Ectodermal cell (in vitro differentiated cells): ENCODE results near the gene MRPS5.

Source experiments
- H3K27ac ChIP-seq: 2 replicates; pipeline ENCODE4 v1.7.0; 2013; ENCODE audit warnings: mild to moderate bottlenecking, low read depth, low read length; ENCODE audit not compliant: insufficient read depth, poor library complexity, severe bottlenecking
- H3K27me3 ChIP-seq: 2 replicates; pipeline ENCODE4 v1.7.0; 2013; ENCODE audit warnings: mild to moderate bottlenecking, low read length; ENCODE audit not compliant: insufficient read depth, control insufficient read depth, poor library complexity, severe bottlenecking
- H3K36me3 ChIP-seq: one replicate; pipeline ENCODE4 v1.7.0; 2013; ENCODE audit warnings: low read length; ENCODE audit not compliant: control insufficient read depth, insufficient read depth
- H3K4me1 ChIP-seq: one replicate; pipeline ENCODE4 v1.7.0; 2013; ENCODE audit warnings: low read length; ENCODE audit not compliant: control insufficient read depth, insufficient read depth
- H3K4me3 ChIP-seq: 2 replicates; pipeline ENCODE4 v1.7.0; 2013; ENCODE audit warnings: low read depth, low read length, control low read depth; ENCODE audit not compliant: insufficient read depth
- H3K9me3 ChIP-seq: 2 replicates; pipeline ENCODE4 v1.7.0; 2013; ENCODE audit warnings: mild to moderate bottlenecking, low read length, moderate library complexity; ENCODE audit not compliant: control insufficient read depth
- WGBS, 2 experiments: methylation state at CpG; one replicate each; pipeline ENCODE4 v1.1.7; 2013; ENCODE audit warnings: missing lambda C conversion rate in 2 of 2; 5-methylcytosine and 5-hydroxymethylcytosine counted together

Gene MRPS5

DNA sequence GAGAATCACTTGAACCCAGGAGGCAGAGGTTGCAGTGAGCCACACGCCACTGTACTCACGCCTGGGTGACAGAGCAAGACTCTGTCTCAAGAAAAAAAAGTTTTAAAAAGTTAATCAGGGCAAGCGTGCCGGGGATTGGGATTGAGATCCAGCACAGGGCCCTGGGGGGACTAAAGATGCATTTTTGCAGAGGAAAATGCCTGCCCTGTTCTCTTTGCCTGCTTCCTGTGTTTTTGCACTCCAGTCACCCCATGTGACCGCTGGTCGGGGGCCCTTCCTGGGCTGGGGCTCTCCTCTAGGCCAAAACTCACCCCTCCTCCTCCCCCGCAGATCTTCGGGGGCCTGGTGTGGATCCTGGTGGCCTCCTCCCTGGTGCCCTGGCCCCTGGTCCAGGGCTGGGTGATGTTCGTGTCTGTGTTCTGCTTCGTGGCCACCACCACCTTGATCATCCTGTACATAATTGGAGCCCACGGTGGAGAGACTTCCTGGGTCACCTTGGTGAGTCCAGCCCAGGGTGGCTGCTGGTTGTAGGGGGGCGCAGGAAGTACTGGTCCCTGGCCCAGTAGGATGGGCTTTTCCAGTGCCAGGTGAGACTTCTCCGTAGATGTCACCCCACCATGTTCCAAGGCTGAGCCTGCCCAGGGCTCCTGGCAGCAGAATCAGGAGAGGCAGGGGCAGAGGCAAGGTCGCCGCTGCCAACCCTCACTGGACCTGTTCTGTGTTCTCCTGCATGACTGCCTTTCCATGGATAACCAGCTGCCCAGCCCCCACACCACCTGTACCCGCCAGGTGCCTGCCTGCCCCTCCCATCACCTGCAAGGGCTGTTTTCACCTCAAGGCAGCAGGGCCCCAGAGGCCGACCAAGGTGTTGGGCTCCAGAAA, 73.7 kb downstream of the MRPS5 start:
- 91 to 93% methylated on average over 17 of the region's 17 CpGs for WGBS, 2 experiments

DNA sequence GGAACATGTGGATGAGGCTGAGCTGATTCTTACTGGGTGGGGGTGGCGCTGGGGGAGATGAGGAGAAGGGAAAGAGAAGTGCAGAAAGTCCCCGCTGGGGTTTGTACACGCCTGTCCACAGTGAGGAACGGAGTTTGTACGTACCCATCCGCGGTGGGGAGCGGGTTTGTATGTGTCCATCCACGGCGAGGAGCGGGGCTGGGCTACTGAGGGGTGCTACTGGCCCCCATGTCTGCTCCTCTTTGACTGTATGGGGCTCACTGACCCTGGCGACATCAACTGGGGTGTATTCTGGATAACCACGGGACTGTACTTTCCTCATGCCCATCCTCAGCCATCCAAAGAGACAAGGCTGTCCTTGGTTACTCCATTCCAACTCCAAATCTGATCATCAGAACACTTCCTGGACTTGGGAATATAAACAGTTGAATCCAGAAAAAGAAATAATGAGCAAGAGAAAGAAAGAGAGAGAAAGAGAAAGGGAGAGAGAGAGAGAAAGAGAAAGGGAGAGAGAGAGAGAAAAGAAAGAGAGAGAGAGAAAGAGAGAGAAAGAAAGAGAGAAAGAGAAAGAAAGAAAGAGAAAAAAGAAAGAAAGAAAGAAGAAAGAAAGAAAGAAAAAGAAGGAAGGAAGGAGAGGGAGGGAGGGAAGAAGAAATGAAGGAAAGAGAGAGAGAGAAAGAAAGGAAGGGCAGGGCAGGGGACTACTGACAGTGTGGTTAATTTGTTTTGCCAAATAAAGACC, 75.1 kb downstream of the MRPS5 start:
- no peak overlapping the region for H3K4me3 ChIP-seq
- 93% methylated on average over 13 of the region's 13 CpGs for WGBS, 2 experiments
- H3K27me3 ChIP-seq = no peaks in the 10 kb centered on the region
- peaks cover 2% of the 10 kb centered on the region for H3K4me1 ChIP-seq
- H3K27ac ChIP-seq = no peak overlapping the region
- no peaks in the 10 kb centered on the region for H3K36me3 ChIP-seq
- H3K9me3 ChIP-seq = no peaks in the 10 kb centered on the region

More for the DNA sequence above, 73.7 kb downstream of the MRPS5 start:
- Histone ChIP-seq H3K4me3 (no peak overlapping the region), H3K4me1 (peaks cover 2% of the 10 kb centered on the region), H3K27me3 (no peaks in the 10 kb centered on the region), H3K36me3 (no peaks in the 10 kb centered on the region), H3K9me3 (no peaks in the 10 kb centered on the region), H3K27ac (no peak overlapping the region)

DNA sequence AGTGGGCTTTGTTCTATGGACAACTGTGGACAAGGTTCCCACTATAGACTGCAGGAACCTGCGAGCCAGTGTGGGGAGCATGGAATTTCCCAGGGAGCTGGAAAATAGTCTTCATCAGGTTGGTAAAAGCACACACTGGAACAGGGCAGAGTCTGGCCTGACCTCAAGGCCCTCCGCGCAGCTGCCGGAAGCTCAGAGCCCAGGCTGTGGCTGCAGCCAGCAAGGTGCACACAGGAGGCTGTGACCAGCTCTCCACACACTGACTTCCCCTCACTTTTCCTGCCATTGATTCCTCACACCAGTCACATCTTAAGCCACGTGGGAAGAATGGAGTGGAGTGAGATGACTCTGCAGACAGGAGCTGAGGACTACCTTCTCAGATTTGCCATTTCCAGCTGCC, 77.0 kb downstream of the MRPS5 start:
- no peak overlapping the region for H3K27ac ChIP-seq
- H3K4me1 ChIP-seq = peaks cover 2% of the 10 kb centered on the region
- no peaks in the 10 kb centered on the region for H3K27me3 ChIP-seq
- H3K36me3 ChIP-seq = no peaks in the 10 kb centered on the region
- WGBS, 2 experiments = 94 to 97% methylated on average over 5 of the region's 5 CpGs
- no peak overlapping the region for H3K4me3 ChIP-seq
- no peaks in the 10 kb centered on the region for H3K9me3 ChIP-seq

DNA sequence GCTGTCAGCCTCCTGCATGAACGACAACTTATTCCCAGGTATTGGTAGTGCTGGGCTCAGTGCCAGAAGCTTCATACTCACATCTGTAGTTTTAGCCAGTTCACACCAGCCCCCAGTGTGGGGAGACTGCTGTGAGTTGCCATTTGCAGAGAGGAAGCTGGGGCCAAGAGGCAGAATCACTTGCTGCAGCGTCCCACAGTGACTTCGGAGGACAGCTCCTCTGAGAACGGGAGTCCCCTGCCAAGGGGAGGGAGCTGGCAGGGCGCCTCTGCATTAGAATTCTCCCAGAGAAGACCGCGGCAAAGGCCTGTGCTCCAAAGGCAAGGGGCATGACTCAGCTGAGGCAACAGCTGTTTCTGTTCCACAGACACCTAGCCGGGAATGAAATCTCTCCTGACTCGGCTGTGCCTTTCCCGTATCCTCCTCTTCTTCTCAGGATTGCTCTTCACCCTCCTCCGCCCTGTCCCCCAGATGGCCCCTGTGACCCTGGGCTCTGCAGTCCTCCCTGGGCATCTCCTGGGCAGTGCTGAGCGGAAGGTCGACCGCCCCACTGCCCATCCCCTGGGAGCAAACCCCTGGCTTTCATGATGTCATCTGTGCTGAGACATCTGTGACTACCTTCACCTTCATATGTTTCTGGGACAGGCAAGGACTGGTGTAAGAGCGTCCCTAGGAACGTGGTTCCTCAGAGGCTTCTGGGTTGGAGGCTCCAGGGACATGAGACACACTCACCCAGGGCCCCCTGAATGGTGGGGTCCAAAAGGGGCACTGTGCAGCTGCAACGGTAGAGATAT, 78.1 kb downstream of the MRPS5 start:
- Histone ChIP-seq H3K9me3 (no peaks in the 10 kb centered on the region), H3K36me3 (no peaks in the 10 kb centered on the region), H3K4me1 (peaks cover 2% of the 10 kb centered on the region), H3K27ac (no peak overlapping the region), H3K27me3 (no peaks in the 10 kb centered on the region), H3K4me3 (no peak overlapping the region)
- WGBS, 2 experiments = 57 to 58% methylated on average over 17 of the region's 17 CpGs

DNA sequence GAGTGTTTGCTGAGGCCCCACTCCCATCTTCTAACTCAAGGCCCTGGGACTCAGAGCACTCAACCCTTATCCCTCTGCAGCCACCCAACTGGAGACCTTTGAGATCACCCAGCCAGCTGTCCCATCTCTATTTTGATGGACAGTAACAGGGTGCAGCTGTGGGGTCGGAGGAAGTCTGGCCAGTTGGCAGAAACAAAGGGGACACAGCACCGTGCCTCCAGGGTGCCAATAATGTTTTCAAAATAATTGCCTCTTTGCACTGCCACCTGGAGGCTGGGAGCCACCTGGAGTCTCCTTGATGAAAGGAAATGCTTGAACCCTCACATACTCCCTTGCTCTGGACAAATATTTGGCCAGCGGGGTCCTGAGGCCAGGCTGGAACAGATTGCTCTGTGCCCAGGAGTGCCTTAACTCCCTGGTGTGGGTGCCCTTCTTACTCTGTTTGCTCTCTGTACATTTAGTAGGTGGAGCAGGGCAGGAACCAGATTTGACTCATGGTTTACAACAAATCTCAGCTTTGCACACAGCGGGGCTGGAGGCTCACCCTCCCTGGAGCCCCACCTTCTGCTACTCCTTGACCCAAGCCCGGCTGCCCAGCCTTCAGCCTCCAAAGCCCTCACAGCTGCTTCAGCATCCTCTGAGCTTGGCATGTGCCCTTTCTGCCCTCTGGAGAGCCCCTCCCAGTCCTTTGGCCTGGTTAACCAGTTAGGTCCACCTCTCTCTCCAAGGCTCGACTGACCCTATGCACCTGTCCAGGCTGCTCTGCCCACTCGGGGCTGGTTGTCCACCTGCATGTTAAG, 78.9 kb downstream of the MRPS5 start:
- H3K36me3 ChIP-seq = no peaks in the 10 kb centered on the region
- H3K4me1 ChIP-seq = peaks cover 2% of the 10 kb centered on the region
- no peak overlapping the region for H3K4me3 ChIP-seq
- H3K27ac ChIP-seq = no peak overlapping the region
- H3K27me3 ChIP-seq = no peaks in the 10 kb centered on the region
- no peaks in the 10 kb centered on the region for H3K9me3 ChIP-seq
- 85 to 87% methylated on average over 7 of the region's 7 CpGs for WGBS, 2 experiments

DNA sequence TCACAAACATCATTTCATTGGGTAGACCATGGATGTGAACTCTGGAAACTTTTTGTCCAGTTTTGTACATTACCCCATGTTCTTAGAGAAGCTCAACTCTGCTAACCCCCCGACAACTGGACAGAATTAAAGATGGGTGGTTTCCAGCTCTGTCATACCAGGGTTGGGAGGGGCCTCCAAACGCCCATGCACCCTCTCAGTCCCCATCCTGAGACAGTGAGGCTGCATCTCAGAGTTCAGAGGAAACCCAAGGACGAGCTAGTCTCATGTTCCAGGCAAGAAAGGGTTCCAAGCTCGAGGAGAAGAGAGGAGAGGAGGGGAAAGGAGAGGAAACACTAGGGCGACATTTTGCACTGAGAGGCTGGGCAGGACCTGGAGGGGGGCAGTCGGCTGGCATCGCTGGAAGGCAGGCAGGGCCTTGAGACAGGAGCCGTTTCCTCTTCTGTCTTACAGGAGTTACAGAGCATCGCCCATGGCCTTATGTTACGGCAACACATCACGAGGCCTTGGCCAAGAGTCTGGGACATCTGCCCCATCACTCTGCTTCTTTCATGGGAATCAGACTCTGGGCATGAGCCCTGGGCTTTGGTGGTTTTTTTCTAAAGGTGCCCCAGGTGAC, 79.7 kb downstream of the MRPS5 start:
- Histone ChIP-seq H3K9me3 (no peaks in the 10 kb centered on the region), H3K27me3 (no peaks in the 10 kb centered on the region), H3K4me3 (no peak overlapping the region), H3K27ac (no peak overlapping the region), H3K4me1 (peaks cover 2% of the 10 kb centered on the region), H3K36me3 (no peaks in the 10 kb centered on the region)
- 93 to 96% methylated on average over 11 of the region's 11 CpGs for WGBS, 2 experiments

DNA sequence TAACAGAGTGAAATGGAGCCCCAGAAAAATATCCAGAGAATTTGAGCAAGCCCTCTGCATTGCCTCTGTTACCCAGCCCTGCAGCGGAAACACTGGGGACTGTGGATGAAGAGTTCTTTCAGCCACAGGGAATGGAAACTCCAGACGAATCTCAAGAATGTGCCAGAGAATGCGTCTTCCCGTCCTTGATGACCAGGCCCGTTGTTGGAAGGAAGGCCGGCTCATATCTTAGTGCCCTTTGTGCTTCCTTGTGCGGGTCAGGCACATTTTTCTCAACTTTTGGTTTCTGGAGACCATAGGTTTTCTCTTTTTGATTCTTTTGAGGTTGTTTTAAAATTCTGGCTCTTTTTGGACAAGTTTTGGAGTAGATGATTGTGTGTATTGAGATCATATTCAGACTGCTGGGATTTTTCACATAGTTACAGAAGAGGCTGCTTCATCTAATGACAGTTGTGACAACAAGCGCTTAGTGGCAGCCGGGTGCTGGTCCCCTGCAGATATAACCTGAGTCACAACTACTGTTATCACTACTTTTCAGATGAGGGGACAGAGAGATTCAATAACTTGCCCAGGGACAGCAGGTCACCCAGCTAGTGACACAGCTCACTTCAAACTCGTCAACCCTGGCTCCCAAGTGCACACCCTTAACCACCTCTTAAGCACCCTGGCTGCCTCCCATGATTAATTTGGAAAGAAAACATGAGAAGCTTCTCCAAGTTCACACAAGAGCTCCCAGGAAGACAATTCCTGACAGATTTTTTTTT, 80.4 kb downstream of the MRPS5 start:
- Histone ChIP-seq H3K9me3 (no peaks in the 10 kb centered on the region), H3K36me3 (no peaks in the 10 kb centered on the region), H3K27ac (no peak overlapping the region), H3K4me3 (no peak overlapping the region), H3K27me3 (no peaks in the 10 kb centered on the region), H3K4me1 (peaks cover 2% of the 10 kb centered on the region)
- WGBS, 2 experiments = 90% methylated on average over 10 of the region's 10 CpGs

DNA sequence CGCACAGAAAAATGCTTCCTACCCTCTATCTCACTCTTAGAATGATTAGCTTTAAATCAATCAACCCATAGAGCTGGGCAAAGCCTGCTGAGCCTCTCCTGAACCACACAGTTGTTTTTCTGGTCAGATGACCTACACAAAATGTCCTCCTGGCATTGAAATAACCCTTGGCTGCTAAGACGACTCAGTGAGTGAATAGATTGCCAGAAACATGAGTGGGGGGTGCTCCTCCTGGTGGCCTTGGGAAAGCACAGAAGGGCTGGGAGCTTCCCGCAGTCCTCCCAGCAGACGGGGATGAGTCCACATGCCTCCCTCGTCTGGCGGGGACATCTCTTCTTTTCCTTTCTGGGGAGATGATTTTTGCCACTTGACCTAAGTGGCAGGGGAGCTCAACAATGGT, 81.2 kb downstream of the MRPS5 start:
- H3K9me3 ChIP-seq = no peaks in the 10 kb centered on the region
- WGBS, 2 experiments = 72 to 77% methylated on average over 6 of the region's 6 CpGs
- H3K4me3 ChIP-seq = no peak overlapping the region
- no peak overlapping the region for H3K27ac ChIP-seq
- H3K27me3 ChIP-seq = no peaks in the 10 kb centered on the region
- H3K4me1 ChIP-seq = peaks cover 2% of the 10 kb centered on the region
- no peaks in the 10 kb centered on the region for H3K36me3 ChIP-seq

DNA sequence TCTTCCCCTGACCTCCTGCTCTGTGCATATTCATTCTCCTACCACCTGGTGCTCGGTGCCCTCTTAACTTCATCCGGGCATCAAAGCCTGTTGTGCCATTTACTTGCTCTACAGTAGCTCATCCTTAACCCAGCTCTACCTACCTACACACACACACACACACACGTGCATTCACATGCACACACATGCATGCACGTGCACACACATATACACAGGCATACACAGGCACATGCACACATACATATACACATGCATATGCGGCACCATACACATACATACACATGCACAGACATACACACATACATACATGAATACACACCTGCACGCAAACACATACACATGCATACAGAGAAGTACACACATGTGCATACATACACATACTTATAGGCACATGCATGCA, 81.6 kb downstream of the MRPS5 start:
- Histone ChIP-seq H3K27ac (no peak overlapping the region), H3K4me1 (peaks cover 2% of the 10 kb centered on the region), H3K4me3 (no peak overlapping the region), H3K9me3 (no peaks in the 10 kb centered on the region), H3K36me3 (no peaks in the 10 kb centered on the region), H3K27me3 (no peaks in the 10 kb centered on the region)
- 85% methylated on average over 6 of the region's 6 CpGs for WGBS, 2 experiments
